Skin epidermis (tissue), 12 donors: ENCODE data around the gene OR6P1.
A peak's percentile ranks its signal among the peaks of the same experiment; 100 is the strongest.

Source experiments
- H3K27ac ChIP-seq, 21 experiments: fragments of 200-600 bp; sonication (generic) in 11 of 21; one replicate each; pipeline ENCODE4 v1.5.0; 2020; ENCODE audit warnings: mild to moderate bottlenecking in 3 of 21, inconsistent platforms in 2 of 21, moderate library complexity in 2 of 21
- H3K4me3 ChIP-seq, 7 experiments: fragments of 200-600 bp; sonication (generic) in 2 of 7; one replicate each; pipeline ENCODE4 v1.5.0; 2020; ENCODE audit warnings: inconsistent platforms in 2 of 7, mild to moderate bottlenecking in 2 of 7, moderate library complexity in 1 of 7

OR6P1 gene

GRCh38 chr1:158570480-158570879 lies at the start of gene OR6P1:
OR6P1 (minus strand) TSS chr1:158570580; CDS start chr1:158563604, 6,976 bp downstream.
- no peak within 1 kb of the TSS for H3K4me3 ChIP-seq
- H3K27ac ChIP-seq: no peak within 1 kb of the TSS

GRCh38 chr1:158613764-158614163 lies 43.4 kb upstream of the OR6P1 start:
- Histone ChIP-seq H3K27ac (no peak overlapping the region), H3K4me3 (no peak overlapping the region)

- H3K4me3 ChIP-seq: no peak overlapping the region
These were observed 41.5 kb upstream of the OR6P1 start for GRCh38 chr1:158611916-158612315.

GRCh38 chr1:158607296-158607695 lies 36.9 kb upstream of the OR6P1 start:
- no peak overlapping the region for H3K4me3 ChIP-seq
- no peak overlapping the region for H3K27ac ChIP-seq

More at GRCh38 chr1:158611916-158612315, 41.5 kb upstream of the OR6P1 start:
- no peak overlapping the region for H3K27ac ChIP-seq

- H3K27ac ChIP-seq: no peak within 1 kb of the TSS
- no peak within 1 kb of the TSS for H3K4me3 ChIP-seq
These were observed 34.6 kb upstream of the OR6P1 start, which contains the start of gene OR10Z1 for GRCh38 chr1:158604968-158605367. OR10Z1 (plus strand) TSS chr1:158605268; CDS start chr1:158606439, 1,171 bp downstream.

GRCh38 chr1:158600735-158601134 lies 30.4 kb upstream of the OR6P1 start:
- H3K27ac ChIP-seq: no peak overlapping the region
- H3K4me3 ChIP-seq: no peak overlapping the region

- Histone ChIP-seq H3K4me3 (no peak overlapping the region), H3K27ac (no peak overlapping the region)
These were observed 16.6 kb upstream of the OR6P1 start for GRCh38 chr1:158586942-158587341.

GRCh38 chr1:158583962-158584361 lies 13.6 kb upstream of the OR6P1 start:
- H3K27ac ChIP-seq: no peak overlapping the region
- H3K4me3 ChIP-seq: no peak overlapping the region

GRCh38 chr1:158579733-158580132 lies 9.4 kb upstream of the OR6P1 start, which contains the start of gene OR10X1:
OR10X1 (minus strand) TSS chr1:158579899; CDS start chr1:158579899, 0 bp downstream.
- H3K27ac ChIP-seq: no peak within 1 kb of the TSS
- H3K4me3 ChIP-seq: no peak within 1 kb of the TSS

- Histone ChIP-seq H3K27ac (no peak overlapping the region), H3K4me3 (no peak overlapping the region)
These were observed 7.2 kb upstream of the OR6P1 start for GRCh38 chr1:158577561-158577960.

- Histone ChIP-seq H3K27ac (no peak overlapping the region), H3K4me3 (no peak overlapping the region)
These were observed 1.8 kb upstream of the OR6P1 start for GRCh38 chr1:158572226-158572625.

GRCh38 chr1:158564608-158565007 lies 5.8 kb downstream of the OR6P1 start:
- H3K27ac ChIP-seq: no peak overlapping the region

GRCh38 chr1:158563853-158564252 lies 6.5 kb downstream of the OR6P1 start:
- H3K27ac ChIP-seq: no peak overlapping the region
- H3K4me3 ChIP-seq: no peak overlapping the region

More at GRCh38 chr1:158564608-158565007, 5.8 kb downstream of the OR6P1 start:
- H3K4me3 ChIP-seq: no peak overlapping the region

- Histone ChIP-seq H3K4me3 (no peak overlapping the region), H3K27ac (no peak overlapping the region)
These were observed 10.7 kb downstream of the OR6P1 start for GRCh38 chr1:158559696-158560095.

GRCh38 chr1:158554352-158554751 lies 16.0 kb downstream of the OR6P1 start, which contains the start of gene OR6Y1:
OR6Y1 (minus strand) TSS chr1:158554405; CDS start chr1:158548105, 6,300 bp downstream.
- Histone ChIP-seq H3K4me3 (no peak within 1 kb of the TSS), H3K27ac (peak within 1 kb of the TSS in 3 of 21 experiments; percentile 11 to 34 (median 13))

GRCh38 chr1:158552296-158552695 lies 18.1 kb downstream of the OR6P1 start:
- H3K4me3 ChIP-seq: no peak overlapping the region
- H3K27ac ChIP-seq: peak overlapping the region in 2 of 21 experiments; percentile 58

GRCh38 chr1:158547533-158547932 lies 22.8 kb downstream of the OR6P1 start:
- H3K27ac ChIP-seq: no peak overlapping the region
- H3K4me3 ChIP-seq: no peak overlapping the region

- Histone ChIP-seq H3K4me3 (no peak overlapping the region), H3K27ac (no peak overlapping the region)
These were observed 32.8 kb downstream of the OR6P1 start for GRCh38 chr1:158537609-158538008.

- H3K4me3 ChIP-seq: no peak overlapping the region
- no peak overlapping the region for H3K27ac ChIP-seq
These were observed 35.9 kb downstream of the OR6P1 start for GRCh38 chr1:158534496-158534895.

GRCh38 chr1:158527190-158527815 lies 43.1 kb downstream of the OR6P1 start:
- H3K27ac ChIP-seq: no peak overlapping the region
- H3K4me3 ChIP-seq: no peak overlapping the region

- Histone ChIP-seq H3K27ac (no peak overlapping the region), H3K4me3 (no peak overlapping the region)
These were observed 48.7 kb downstream of the OR6P1 start for GRCh38 chr1:158521666-158522058.
